Spleen (tissue), 7 donors: ENCODE results near the gene COL4A2.

Experiments used
- CTCF ChIP-seq, 11 experiments: fragments of 200-600 bp in 7 of 11; fragments of 450-650 bp in 4 of 11; sonication (generic) in 4 of 11; IDR thresholded peaks in 8 of 11; conservative IDR thresholded peaks in 3 of 11; 1 replicate in 7 of 11; 2 replicates in 4 of 11; pipeline versions ENCODE4 v1.4.0 to v1.8.0; 2016 to 2021; ENCODE audit warnings: antibody characterized with exemption in 11 of 11, inconsistent platforms in 4 of 11, mild to moderate bottlenecking in 1 of 11
- POLR2A ChIP-seq, 3 donors: fragments of 450-650 bp; IDR thresholded peaks; one replicate each; pipeline ENCODE4 v1.5.1; 2017; ENCODE audit warnings: antibody characterized with exemption in 3 of 3, mild to moderate bottlenecking in 1 of 3
- POLR2AphosphoS5 ChIP-seq, 3 donors: sonication (generic); formaldehyde crosslinking; IDR thresholded peaks; one replicate each; pipeline ENCODE4 v1.5.1; 2017; ENCODE audit warnings: antibody characterized with exemption in 3 of 3
- donor health status: DM: no; HTN: no; CAD: no; lungs with moderate emphysema.
- donor health status: DM: no; HTN: no; CAD: no.
- donor health status: DM: no; HTN: no; CAD: no.

DNA sequence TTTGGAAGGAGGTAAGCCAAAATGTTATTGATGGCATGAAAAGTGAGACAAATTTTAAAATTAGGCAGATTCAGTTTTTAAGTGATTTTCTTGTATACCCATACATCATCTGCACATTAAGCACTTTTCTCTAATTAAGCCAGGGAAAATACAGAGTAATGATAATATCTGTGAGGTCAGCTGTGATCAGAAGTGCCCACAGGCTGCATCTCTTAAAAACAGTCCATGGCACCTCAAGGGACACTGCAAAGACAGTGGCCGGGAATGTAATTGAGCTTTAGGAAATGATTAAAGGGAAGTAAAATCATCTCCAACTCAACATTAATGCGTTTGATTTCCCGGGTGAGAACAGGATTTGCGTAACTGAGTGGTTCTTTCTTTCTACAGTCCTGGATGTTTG lies 2.1 kb upstream of the COL4A2 start:
- TF ChIP-seq CTCF (IDR thresholded peaks at IDR 0.05 in 8 of 11, conservative IDR thresholded peaks at IDR 0.05 in 3 of 11) = no peak
- TF ChIP-seq POLR2A (IDR thresholded peaks at IDR 0.05) = no peak
- TF ChIP-seq POLR2AphosphoS5 (IDR thresholded peaks at IDR 0.05) = no peak
